ENCODE data around the gene RPL27A.

- TF ChIP-seq POLR2A (IDR thresholded peaks at IDR 0.05; ENCODE audit: low read depth, low read length) (no peak), TAF1 (IDR thresholded peaks at IDR 0.05; ENCODE audit: borderline replicate concordance, low read depth, low read length) (no peak), POLR2AphosphoS5 (IDR thresholded peaks at IDR 0.05; ENCODE audit: low read depth, low read length) (peak; percentile 56; the same call in 1 of the 2 replicates)
Observed at GRCh38 chr11:8690374-8691342, 8.1 kb downstream of the RPL27A start.

Measured in GM12892 (cell line).